Activated CD4-positive, CD25-positive, alpha-beta regulatory T cell treated with anti-CD3 and anti-CD28 coated beads, Interleukin-2, amount 50 U/mL, for 16 hours (primary cell): ENCODE data around the gene PDYN.

Source experiments
- DNase-seq: peaks from one replicate; pipeline ENCODE4 v3.0.0-alpha.2; 2020; ENCODE audit warnings: low read depth, low spot score

PDYN gene

GRCh38 chr20:1952737-1953530 is 40.9 kb downstream of the PDYN start:
- DNase-seq, result no peak

- no peak for DNase-seq
Measured at GRCh38 chr20:1951436-1952115, 42.3 kb downstream of the PDYN start.

GRCh38 chr20:1950836-1951235 is 43.0 kb downstream of the PDYN start:
- no peak for DNase-seq

- DNase-seq, result no peak
Measured at GRCh38 chr20:1949347-1950100, 44.3 kb downstream of the PDYN start.

- DNase-seq, result no peak
Measured at GRCh38 chr20:1947535-1947846, 46.4 kb downstream of the PDYN start.

- DNase-seq, result no peak
Measured at GRCh38 chr20:1946762-1947534, 46.9 kb downstream of the PDYN start.

GRCh38 chr20:1946442-1946761 is 47.5 kb downstream of the PDYN start:
- no peak for DNase-seq

- no peak for DNase-seq
Measured at GRCh38 chr20:1945660-1946059, 48.2 kb downstream of the PDYN start.

GRCh38 chr20:1945134-1945618 is 48.7 kb downstream of the PDYN start:
- no peak for DNase-seq

GRCh38 chr20:1944345-1945091 is 49.3 kb downstream of the PDYN start:
- no peak for DNase-seq

GRCh38 chr20:1943275-1944002 is 50.4 kb downstream of the PDYN start:
- DNase-seq, result no peak

- DNase-seq, result no peak
Measured at GRCh38 chr20:1942486-1943274, 51.2 kb downstream of the PDYN start.

GRCh38 chr20:1942061-1942460 is 51.8 kb downstream of the PDYN start:
- no peak for DNase-seq

- no peak for DNase-seq
Measured at GRCh38 chr20:1941226-1941625, 52.6 kb downstream of the PDYN start.

- no peak for DNase-seq
Measured at GRCh38 chr20:1940581-1940980, 53.3 kb downstream of the PDYN start.

- no peak for DNase-seq
Measured at GRCh38 chr20:1939270-1939595, 54.6 kb downstream of the PDYN start.

- no peak for DNase-seq
Measured at GRCh38 chr20:1938464-1939269, 55.2 kb downstream of the PDYN start.

- DNase-seq, result no peak
Measured at GRCh38 chr20:1937316-1937976, 56.4 kb downstream of the PDYN start.
